ENCODE data around the gene ACTMAP. TPM values are rescaled to one million over a fixed set of nuclear protein-coding genes. Genes with fewer than 3 reads are reported as not detected.
"Not testable (repeated sequence)": the region's sequence is repeated elsewhere in the genome, so short reads cannot be mapped to it uniquely, and the experiment has no call there.

ACTMAP gene
- total RNA-seq, 2 experiments from 2014 or later: 3.9 to 5.7 TPM

- H3K9me3 Mint-ChIP-seq: no peaks in the 10 kb centered on the region
- POLR2A ChIA-PET: no interaction called here
Measured at GRCh38 chr19:40733149-40733548, 17.1 kb downstream of the ACTMAP start.

GRCh38 chr19:40732304-40732703 is 18.0 kb downstream of the ACTMAP start:
- CTCF ChIA-PET: interaction anchor here (0.7 kb wide), 2 partner anchors 15 to 656 kb away, joined by 3 to 4 read pairs; no protein-coding TSS in a partner anchor
- H3K9me3 ChIP-seq (ENCODE audit: control insufficient read depth in 1 of 2, insufficient read depth in 1 of 2, low read length in 2 of 2); H3K4me3 ChIP-seq (ENCODE audit: low read length); H3K9me3 Mint-ChIP-seq; ATAC-seq (ENCODE audit: poor library complexity); H3K27me3 ChIP-seq (ENCODE audit: control insufficient read depth in 1 of 2, insufficient read depth in 2 of 2, low read length in 2 of 2); H3K27me3 Mint-ChIP-seq; H3K4me1 ChIP-seq (ENCODE audit: insufficient read depth, low read length); DNase-seq; H3K4me1 Mint-ChIP-seq (ENCODE audit: low read depth); intact Hi-C loops (cut with DNase I, micrococcal nuclease); POLR2A ChIA-PET; H3K27ac ChIP-seq (ENCODE audit: low read depth in 1 of 2, low read length in 2 of 2); H3K27ac Mint-ChIP-seq; H3K4me3 Mint-ChIP-seq: not testable (repeated sequence)
- H3K36me3 ChIP-seq (ENCODE audit: insufficient read depth, low read length): peaks cover 70% of the 10 kb centered on the region
- peaks cover 78% of the 10 kb centered on the region for H3K36me3 Mint-ChIP-seq (ENCODE audit: low read depth)

More at GRCh38 chr19:40733149-40733548, 17.1 kb downstream of the ACTMAP start:
- CTCF ChIA-PET: no interaction called here
- no peak for TF ChIP-seq CTCF (IDR thresholded peaks at IDR 0.05)
- ATAC-seq (ENCODE audit: poor library complexity) (no peak), DNase-seq (no peak)
- H3K4me3 ChIP-seq (ENCODE audit: low read length): no peak overlapping the region
- H3K36me3 ChIP-seq (ENCODE audit: insufficient read depth, low read length): peaks cover 66% of the 10 kb centered on the region
- H3K4me1 Mint-ChIP-seq (ENCODE audit: low read depth): no peaks in the 10 kb centered on the region
- H3K27ac Mint-ChIP-seq: no peak overlapping the region
- H3K27ac ChIP-seq (ENCODE audit: low read depth in 1 of 2, low read length in 2 of 2): no peak overlapping the region
- H3K9me3 ChIP-seq (ENCODE audit: control insufficient read depth in 1 of 2, insufficient read depth in 1 of 2, low read length in 2 of 2): no peaks in the 10 kb centered on the region
- H3K4me3 Mint-ChIP-seq: no peak overlapping the region
- H3K27me3 Mint-ChIP-seq: no peaks in the 10 kb centered on the region
- no peaks in the 10 kb centered on the region for H3K4me1 ChIP-seq (ENCODE audit: insufficient read depth, low read length)
- intact Hi-C loops (cut with DNase I, micrococcal nuclease): no loop called here
- peaks cover 74% of the 10 kb centered on the region for H3K36me3 Mint-ChIP-seq (ENCODE audit: low read depth)
- H3K27me3 ChIP-seq (ENCODE audit: control insufficient read depth in 1 of 2, insufficient read depth in 2 of 2, low read length in 2 of 2): no peaks in the 10 kb centered on the region

GRCh38 chr19:40730065-40730464 is 20.2 kb downstream of the ACTMAP start:
- H3K36me3 Mint-ChIP-seq (ENCODE audit: low read depth): peaks cover 83% of the 10 kb centered on the region
- H3K4me3 Mint-ChIP-seq; H3K9me3 Mint-ChIP-seq; intact Hi-C loops (cut with DNase I, micrococcal nuclease); POLR2A ChIA-PET; DNase-seq; H3K4me1 ChIP-seq (ENCODE audit: insufficient read depth, low read length); H3K4me3 ChIP-seq (ENCODE audit: low read length); H3K27me3 ChIP-seq (ENCODE audit: control insufficient read depth in 1 of 2, insufficient read depth in 2 of 2, low read length in 2 of 2); H3K27me3 Mint-ChIP-seq; H3K4me1 Mint-ChIP-seq (ENCODE audit: low read depth); H3K27ac ChIP-seq (ENCODE audit: low read depth in 1 of 2, low read length in 2 of 2); CTCF ChIA-PET; ATAC-seq (ENCODE audit: poor library complexity); H3K9me3 ChIP-seq (ENCODE audit: control insufficient read depth in 1 of 2, insufficient read depth in 1 of 2, low read length in 2 of 2); H3K27ac Mint-ChIP-seq: not testable (repeated sequence)
- H3K36me3 ChIP-seq (ENCODE audit: insufficient read depth, low read length): peaks cover 67% of the 10 kb centered on the region

GRCh38 chr19:40726279-40726678 is 24.0 kb downstream of the ACTMAP start:
- no peak overlapping the region for H3K27ac Mint-ChIP-seq
- CTCF ChIA-PET: no interaction called here
- DNase-seq (no peak), ATAC-seq (ENCODE audit: poor library complexity) (no peak)
- Histone ChIP-seq H3K9me3 (ENCODE audit: control insufficient read depth in 1 of 2, insufficient read depth in 1 of 2, low read length in 2 of 2) (peaks cover 0 to 3% of the 10 kb centered on the region in 2 experiments), H3K36me3 (ENCODE audit: insufficient read depth, low read length) (peaks cover 43% of the 10 kb centered on the region), H3K4me1 (ENCODE audit: insufficient read depth, low read length) (no peaks in the 10 kb centered on the region), H3K4me3 (ENCODE audit: low read length) (no peak overlapping the region), H3K27me3 (ENCODE audit: control insufficient read depth in 1 of 2, insufficient read depth in 2 of 2, low read length in 2 of 2) (no peaks in the 10 kb centered on the region), H3K27ac (ENCODE audit: low read depth in 1 of 2, low read length in 2 of 2) (no peak overlapping the region)
- TF ChIP-seq CTCF (IDR thresholded peaks at IDR 0.05): no peak
- H3K36me3 Mint-ChIP-seq (ENCODE audit: low read depth): peaks cover 75% of the 10 kb centered on the region
- no peaks in the 10 kb centered on the region for H3K27me3 Mint-ChIP-seq
- no peak overlapping the region for H3K4me3 Mint-ChIP-seq
- no peaks in the 10 kb centered on the region for H3K9me3 Mint-ChIP-seq
- H3K4me1 Mint-ChIP-seq (ENCODE audit: low read depth): peaks cover 9% of the 10 kb centered on the region
- POLR2A ChIA-PET: interaction anchor here (0.6 kb wide), 1 partner anchor 24 kb away, joined by 3 read pairs; the partner anchor contains the start of gene SNRPA
- intact Hi-C loops (cut with DNase I, micrococcal nuclease): no loop called here
